ENCODE data around the gene CCDC152.

Gene CCDC152

GRCh38 chr5:42768106-42768504 lies 11.5 kb downstream of the CCDC152 start:
- Histone ChIP-seq H2AFZ (ENCODE audit: low read depth, low read length) (no peak overlapping the region), H3K36me3 (ENCODE audit: insufficient read depth, low read length) (no peaks in the 10 kb centered on the region), H3K9ac (ENCODE audit: low read depth, low read length) (no peak overlapping the region), H3K27me3 (ENCODE audit: insufficient read depth, low read length, poor library complexity) (no peaks in the 10 kb centered on the region), H3K4me2 (ENCODE audit: insufficient read depth, low read length) (no peak overlapping the region), H4K20me1 (ENCODE audit: insufficient read depth, low read length) (no peaks in the 10 kb centered on the region), H3K9me3 (ENCODE audit: insufficient read depth, low read length, severe bottlenecking) (no peaks in the 10 kb centered on the region), H3K4me1 (ENCODE audit: insufficient read depth, low read length) (no peaks in the 10 kb centered on the region), H3K4me3 (ENCODE audit: low read depth in 1 of 2, low read length in 2 of 2) (no peak overlapping the region), H3K79me2 (ENCODE audit: insufficient read depth, low read length) (no peaks in the 10 kb centered on the region), H3K27ac (ENCODE audit: low read length) (no peak overlapping the region)
- DNase-seq: no peak
- no peak for ATAC-seq (ENCODE audit: insufficient read depth, low read depth)
- TF ChIP-seq CTCF (IDR thresholded peaks at IDR 0.05; ENCODE audit: borderline replicate concordance, extremely low read depth, low read length, poor library complexity, severe bottlenecking): no peak
- no peak for TF ChIP-seq EZH2 (IDR thresholded peaks at IDR 0.05; ENCODE audit: borderline replicate concordance, low read depth, low read length, severe bottlenecking)

GRCh38 chr5:42770003-42770402 lies 13.4 kb downstream of the CCDC152 start:
- H3K79me2 ChIP-seq (ENCODE audit: insufficient read depth, low read length): no peaks in the 10 kb centered on the region
- no peaks in the 10 kb centered on the region for H3K9me3 ChIP-seq (ENCODE audit: insufficient read depth, low read length, severe bottlenecking)
- H3K36me3 ChIP-seq (ENCODE audit: insufficient read depth, low read length): no peaks in the 10 kb centered on the region
- no peak overlapping the region for H3K9ac ChIP-seq (ENCODE audit: low read depth, low read length)
- no peak for DNase-seq
- H3K4me3 ChIP-seq (ENCODE audit: low read depth in 1 of 2, low read length in 2 of 2): no peak overlapping the region
- H3K27ac ChIP-seq (ENCODE audit: low read length): no peak overlapping the region
- H3K4me1 ChIP-seq (ENCODE audit: insufficient read depth, low read length): no peaks in the 10 kb centered on the region
- TF ChIP-seq CTCF (IDR thresholded peaks at IDR 0.05; ENCODE audit: borderline replicate concordance, extremely low read depth, low read length, poor library complexity, severe bottlenecking): no peak
- TF ChIP-seq EZH2 (IDR thresholded peaks at IDR 0.05; ENCODE audit: borderline replicate concordance, low read depth, low read length, severe bottlenecking): no peak
- no peaks in the 10 kb centered on the region for H3K27me3 ChIP-seq (ENCODE audit: insufficient read depth, low read length, poor library complexity)
- no peaks in the 10 kb centered on the region for H4K20me1 ChIP-seq (ENCODE audit: insufficient read depth, low read length)
- H2AFZ ChIP-seq (ENCODE audit: low read depth, low read length): no peak overlapping the region
- no peak overlapping the region for H3K4me2 ChIP-seq (ENCODE audit: insufficient read depth, low read length)
- ATAC-seq (ENCODE audit: insufficient read depth, low read depth): no peak

GRCh38 chr5:42772265-42772993 lies 15.8 kb downstream of the CCDC152 start:
- H3K27me3 ChIP-seq (ENCODE audit: insufficient read depth, low read length, poor library complexity): peaks cover 4% of the 10 kb centered on the region
- H3K9ac ChIP-seq (ENCODE audit: low read depth, low read length): no peak overlapping the region
- no peak overlapping the region for H3K4me3 ChIP-seq (ENCODE audit: low read depth in 1 of 2, low read length in 2 of 2)
- DNase-seq (no peak), ATAC-seq (ENCODE audit: insufficient read depth, low read depth) (no peak)
- H3K9me3 ChIP-seq (ENCODE audit: insufficient read depth, low read length, severe bottlenecking): no peaks in the 10 kb centered on the region
- no peaks in the 10 kb centered on the region for H3K36me3 ChIP-seq (ENCODE audit: insufficient read depth, low read length)
- no peak overlapping the region for H2AFZ ChIP-seq (ENCODE audit: low read depth, low read length)
- no peak overlapping the region for H3K4me2 ChIP-seq (ENCODE audit: insufficient read depth, low read length)
- H3K4me1 ChIP-seq (ENCODE audit: insufficient read depth, low read length): no peaks in the 10 kb centered on the region
- no peaks in the 10 kb centered on the region for H3K79me2 ChIP-seq (ENCODE audit: insufficient read depth, low read length)
- no peak overlapping the region for H3K27ac ChIP-seq (ENCODE audit: low read length)
- H4K20me1 ChIP-seq (ENCODE audit: insufficient read depth, low read length): no peaks in the 10 kb centered on the region
- TF ChIP-seq CTCF (IDR thresholded peaks at IDR 0.05; ENCODE audit: borderline replicate concordance, extremely low read depth, low read length, poor library complexity, severe bottlenecking) (no peak), EZH2 (IDR thresholded peaks at IDR 0.05; ENCODE audit: borderline replicate concordance, low read depth, low read length, severe bottlenecking) (no peak)
